Mammary epithelial cell (primary cell): ENCODE data around the gene IL23R.

Experiments used
- CTCF ChIP-seq, 2 donors: IDR thresholded peaks in 1 of 2; conservative IDR thresholded peaks in 1 of 2; 2 replicates each; pipeline ENCODE4 v1.5.1; 2011 to 2012; ENCODE audit warnings: inconsistent platforms in 2 of 2, low read length in 2 of 2, mild to moderate bottlenecking in 2 of 2, control low read depth in 1 of 2, low read depth in 1 of 2; ENCODE audit not compliant: insufficient read depth in 1 of 2; ENCODE audit errors: extremely low read depth in 1 of 2
- EZH2 ChIP-seq: IDR thresholded peaks from 2 replicates; pipeline ENCODE4 v1.6.1; 2012; ENCODE audit warnings: low read length, inconsistent platforms, borderline replicate concordance

DNA sequence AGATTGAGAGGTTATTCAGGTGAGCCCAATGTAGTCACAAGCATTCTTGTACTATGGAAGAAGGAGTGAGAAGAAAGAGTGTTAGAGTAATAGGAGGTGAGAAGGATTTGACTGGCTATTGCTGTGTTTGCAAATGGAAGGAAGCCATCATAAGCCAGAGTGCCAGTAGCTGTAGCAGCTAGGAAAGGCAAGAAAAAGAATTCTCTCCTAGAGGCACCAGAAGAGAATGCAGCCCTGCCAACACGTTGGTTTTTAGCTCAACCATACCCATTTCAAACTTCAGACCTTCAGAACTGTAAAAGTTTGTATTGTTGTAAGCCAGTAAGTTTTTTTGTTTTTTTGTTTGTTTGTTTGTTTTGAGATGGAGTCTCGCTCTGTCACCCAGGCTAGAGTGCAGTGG, 132.5 kb downstream of the IL23R start:
- peak; percentile 3 to 11 for TF ChIP-seq CTCF (conservative IDR thresholded peaks at IDR 0.05 in 1 of 2, IDR thresholded peaks at IDR 0.05 in 1 of 2; ENCODE audit: extremely low read depth in 1 of 2, insufficient read depth in 1 of 2, low read depth in 1 of 2, low read length in 2 of 2)
- no peak for TF ChIP-seq EZH2
